Osteocyte (in vitro differentiated cells): ENCODE data around the gene CSDE1. TPM values are rescaled to one million over a fixed set of nuclear protein-coding genes. Genes with fewer than 3 reads are reported as not detected.

Experiments used
- DNase-seq: peaks from one replicate; pipeline ENCODE4 v3.0.0; 2021; ENCODE audit warnings: mixed read lengths; ENCODE audit not compliant: unreplicated experiment; ENCODE audit errors: extremely low spot score
- H3K27ac Mint-ChIP-seq: one replicate; pipeline ENCODE4 v1.8.0; 2021; ENCODE audit warnings: mild to moderate bottlenecking, mixed read lengths; ENCODE audit not compliant: unreplicated experiment
- H3K27me3 Mint-ChIP-seq: one replicate; pipeline ENCODE4 v1.8.0; 2021; ENCODE audit warnings: mixed read lengths; ENCODE audit not compliant: unreplicated experiment
- H3K36me3 Mint-ChIP-seq: one replicate; pipeline ENCODE4 v1.8.0; 2021; ENCODE audit warnings: mixed read lengths; ENCODE audit not compliant: unreplicated experiment
- H3K4me1 Mint-ChIP-seq: one replicate; pipeline ENCODE4 v1.8.0; 2021; ENCODE audit warnings: mixed read lengths; ENCODE audit not compliant: unreplicated experiment
- H3K4me3 Mint-ChIP-seq: one replicate; pipeline ENCODE4 v1.8.0; 2021; ENCODE audit warnings: mild to moderate bottlenecking, moderate library complexity, mixed read lengths; ENCODE audit not compliant: unreplicated experiment
- H3K9me3 Mint-ChIP-seq: one replicate; pipeline ENCODE4 v1.8.0; 2021; ENCODE audit warnings: mixed read lengths; ENCODE audit not compliant: unreplicated experiment
- total RNA-seq: library from RNA; stranded (reverse); gene quantifications from 2 replicates; pipeline ENCODE4 v1.2.1, GENCODE V29; 2021
- TF ChIP-seq, protein P1 (sequence below): fragments of 200-600 bp; sonication (generic); IDR thresholded peaks from 2 replicates; pipeline ENCODE4 v1.5.0; 2021; ENCODE audit warnings: antibody characterized with exemption, mild to moderate bottlenecking, moderate library complexity

CSDE1 gene
- total RNA-seq, 1 donor from 2014 or later: 499 TPM

DNA sequence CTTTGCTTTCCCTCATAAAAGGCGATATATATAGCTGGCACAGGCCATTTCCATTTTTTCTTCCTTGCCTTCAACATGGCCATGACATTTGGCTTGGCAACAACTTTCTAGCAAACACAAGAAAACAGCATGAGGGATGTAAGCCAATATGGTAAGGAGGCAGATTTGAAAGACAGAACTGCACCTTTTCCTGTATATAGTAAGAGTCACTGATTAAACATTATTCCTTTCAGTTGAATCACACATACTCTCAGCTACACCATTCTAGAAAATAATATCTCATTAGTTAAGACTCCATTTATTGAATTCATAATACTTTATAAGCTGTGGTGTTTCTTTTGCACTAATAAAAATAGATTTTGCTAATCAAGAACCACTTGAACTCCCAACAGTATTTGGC, 13.2 kb upstream of the CSDE1 start:
- Mint-ChIP-seq H3K4me3 (no peak overlapping the region), H3K4me1 (no peaks in the 10 kb centered on the region), H3K27me3 (no peaks in the 10 kb centered on the region), H3K9me3 (no peaks in the 10 kb centered on the region), H3K27ac (no peak overlapping the region), H3K36me3 (peaks cover 32% of the 10 kb centered on the region)
- DNase-seq: no peak
- TF ChIP-seq, protein P1, sequence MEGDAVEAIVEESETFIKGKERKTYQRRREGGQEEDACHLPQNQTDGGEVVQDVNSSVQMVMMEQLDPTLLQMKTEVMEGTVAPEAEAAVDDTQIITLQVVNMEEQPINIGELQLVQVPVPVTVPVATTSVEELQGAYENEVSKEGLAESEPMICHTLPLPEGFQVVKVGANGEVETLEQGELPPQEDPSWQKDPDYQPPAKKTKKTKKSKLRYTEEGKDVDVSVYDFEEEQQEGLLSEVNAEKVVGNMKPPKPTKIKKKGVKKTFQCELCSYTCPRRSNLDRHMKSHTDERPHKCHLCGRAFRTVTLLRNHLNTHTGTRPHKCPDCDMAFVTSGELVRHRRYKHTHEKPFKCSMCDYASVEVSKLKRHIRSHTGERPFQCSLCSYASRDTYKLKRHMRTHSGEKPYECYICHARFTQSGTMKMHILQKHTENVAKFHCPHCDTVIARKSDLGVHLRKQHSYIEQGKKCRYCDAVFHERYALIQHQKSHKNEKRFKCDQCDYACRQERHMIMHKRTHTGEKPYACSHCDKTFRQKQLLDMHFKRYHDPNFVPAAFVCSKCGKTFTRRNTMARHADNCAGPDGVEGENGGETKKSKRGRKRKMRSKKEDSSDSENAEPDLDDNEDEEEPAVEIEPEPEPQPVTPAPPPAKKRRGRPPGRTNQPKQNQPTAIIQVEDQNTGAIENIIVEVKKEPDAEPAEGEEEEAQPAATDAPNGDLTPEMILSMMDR: no peak

DNA sequence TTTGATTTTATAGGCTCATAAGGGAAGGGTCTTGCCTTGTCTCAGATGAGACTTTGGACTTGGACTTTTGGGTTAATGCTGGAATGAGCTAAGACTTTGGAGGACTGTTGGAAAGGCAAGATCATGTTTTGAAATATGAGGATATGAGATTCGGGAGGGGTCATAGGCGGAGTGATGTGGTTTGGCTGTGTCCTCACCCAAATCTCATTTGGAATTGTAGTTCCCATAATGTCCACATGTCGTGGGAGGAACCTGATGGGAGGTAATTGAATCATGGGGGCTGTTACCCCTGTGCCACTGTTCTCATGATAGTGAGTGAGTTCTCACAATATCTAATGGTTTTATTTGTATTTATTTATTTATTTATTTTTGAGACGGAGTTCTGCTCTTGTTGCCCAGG, 6.9 kb upstream of the CSDE1 start:
- no peak overlapping the region for H3K4me3 Mint-ChIP-seq
- H3K27ac Mint-ChIP-seq: no peak overlapping the region
- TF ChIP-seq, protein P1: no peak

DNA sequence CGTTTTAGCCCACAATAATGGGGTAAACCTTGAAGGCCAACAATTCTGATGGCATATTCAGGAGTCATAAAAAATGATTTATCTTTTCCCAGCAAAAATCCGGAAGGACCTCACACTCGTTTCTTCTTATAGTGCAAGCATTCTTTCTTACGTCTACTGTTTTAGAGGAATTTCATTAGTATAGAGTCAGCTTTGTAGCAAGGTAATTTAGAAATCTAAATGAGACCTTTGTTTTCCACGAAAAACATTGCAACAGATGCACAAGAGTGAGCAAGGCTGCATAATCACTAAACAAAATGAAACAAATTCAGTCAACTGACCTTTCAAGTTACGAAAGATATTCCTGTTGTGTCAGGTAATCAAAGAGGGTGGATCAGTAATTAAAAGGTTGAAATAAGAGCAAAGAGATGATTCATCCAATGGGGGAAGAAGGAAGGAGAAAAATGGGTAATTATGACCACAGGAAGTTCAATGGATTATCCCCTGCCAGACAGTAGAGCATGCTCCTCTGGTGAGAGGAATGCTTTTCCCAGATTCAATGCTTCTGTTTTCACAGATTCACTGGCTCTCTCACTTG, 560 bp upstream of the CSDE1 start:
- Mint-ChIP-seq H3K4me3 (peak overlapping the region; percentile 99), H3K27ac (peak overlapping the region; percentile 100), H3K27me3 (no peaks in the 10 kb centered on the region), H3K9me3 (peaks cover 11% of the 10 kb centered on the region), H3K36me3 (peaks cover 2% of the 10 kb centered on the region), H3K4me1 (peaks cover 36% of the 10 kb centered on the region)
- TF ChIP-seq, protein P1: no peak
- DNase-seq: no peak

More for the DNA sequence above, 6.9 kb upstream of the CSDE1 start:
- no peak for DNase-seq
- Mint-ChIP-seq H3K27me3 (no peaks in the 10 kb centered on the region), H3K4me1 (no peaks in the 10 kb centered on the region), H3K36me3 (peaks cover 4% of the 10 kb centered on the region), H3K9me3 (peaks cover 5% of the 10 kb centered on the region)

DNA sequence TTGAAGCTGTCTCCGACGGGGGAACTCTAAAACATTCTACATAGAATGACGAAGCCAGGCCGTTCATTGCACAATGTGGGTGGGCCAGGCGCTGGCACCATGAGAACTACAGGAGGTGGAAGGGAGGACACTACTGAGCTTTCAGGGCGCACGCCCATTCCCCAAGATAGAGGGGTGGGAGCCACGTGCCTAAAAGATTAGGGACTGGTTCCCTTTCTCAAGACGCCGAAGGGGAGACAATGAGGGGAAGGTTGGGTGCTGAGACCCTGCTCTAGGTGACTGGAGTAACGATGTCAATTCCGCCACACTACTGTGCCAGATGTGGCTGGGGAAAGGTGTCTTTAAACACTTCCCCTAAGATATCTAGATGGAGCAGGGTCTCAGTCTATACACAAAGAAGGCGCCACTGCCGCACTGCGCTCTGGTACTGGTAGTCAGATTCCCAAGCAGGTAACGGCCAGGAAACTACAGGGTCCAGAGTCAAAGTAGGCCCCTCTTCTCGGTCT, 782 bp downstream of the CSDE1 start:
- H3K27ac Mint-ChIP-seq: peak overlapping the region; percentile 100
- peak overlapping the region; percentile 99 for H3K4me3 Mint-ChIP-seq
- H3K36me3 Mint-ChIP-seq: peaks cover 2% of the 10 kb centered on the region
- H3K4me1 Mint-ChIP-seq: peaks cover 45% of the 10 kb centered on the region
- DNase-seq: no peak
- TF ChIP-seq, protein P1: no peak
- no peaks in the 10 kb centered on the region for H3K27me3 Mint-ChIP-seq
- peaks cover 8% of the 10 kb centered on the region for H3K9me3 Mint-ChIP-seq

DNA sequence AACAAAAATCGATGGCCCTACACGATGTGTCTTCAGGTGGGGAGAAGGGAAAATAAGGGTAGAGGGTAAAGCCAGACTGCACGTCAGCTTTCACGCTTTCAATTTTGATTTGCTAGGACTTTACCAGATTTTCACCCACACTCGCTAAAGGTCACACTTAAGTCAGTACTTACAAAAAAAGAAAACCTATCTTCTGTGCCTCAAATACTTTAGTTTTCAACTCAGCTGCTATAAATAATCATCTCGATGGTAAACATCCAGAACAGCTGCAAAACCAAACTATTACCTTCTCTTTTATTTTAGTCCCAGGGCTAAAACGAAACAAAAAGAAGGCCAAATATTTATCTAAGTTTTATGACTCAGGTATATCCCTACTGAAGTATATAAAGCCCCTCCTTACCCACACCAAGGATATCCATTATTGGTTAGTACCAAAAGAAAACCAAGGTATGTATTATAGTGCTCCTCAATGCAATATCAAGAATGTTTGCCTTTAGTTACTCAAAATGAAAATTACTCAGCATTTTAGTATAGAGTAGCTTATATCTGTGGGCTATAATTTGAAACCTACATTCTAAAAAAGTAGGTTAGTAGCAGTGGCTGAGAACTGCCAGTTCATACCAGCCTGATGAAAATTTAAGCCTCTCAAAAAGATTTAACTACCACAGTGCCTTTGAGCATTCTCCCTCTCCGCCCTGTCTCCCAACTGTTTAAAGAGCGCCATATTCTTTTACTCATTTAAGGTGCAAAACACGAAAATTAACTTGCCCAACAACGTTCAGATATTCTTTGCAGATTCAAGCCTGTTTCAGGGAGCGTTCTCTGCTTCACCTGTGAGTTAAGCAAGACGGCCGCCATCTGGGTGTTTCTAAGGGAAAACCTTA, 1.5 kb downstream of the CSDE1 start:
- DNase-seq: no peak
- Mint-ChIP-seq H3K36me3 (peaks cover 2% of the 10 kb centered on the region), H3K4me1 (peaks cover 53% of the 10 kb centered on the region), H3K9me3 (peaks cover 8% of the 10 kb centered on the region), H3K27ac (peak overlapping the region; percentile 100), H3K4me3 (peak overlapping the region; percentile 99), H3K27me3 (no peaks in the 10 kb centered on the region)
- TF ChIP-seq, protein P1: no peak
